Placental epithelial cell (primary cell): ENCODE results near the gene FGF5. TPM values are rescaled to one million over a fixed set of nuclear protein-coding genes. Genes with fewer than 3 reads are reported as not detected.

Experiments
- total RNA-seq: library from RNA; depleted of rRNA; stranded (reverse); fragments of >200 nt; gene quantifications from 2 replicates; pipeline ENCODE4 v1.2.3, GENCODE V29; 2012

FGF5 gene
- under 0.01 TPM in 1 of 2 replicates, not detected in the other for total RNA-seq

DNA sequence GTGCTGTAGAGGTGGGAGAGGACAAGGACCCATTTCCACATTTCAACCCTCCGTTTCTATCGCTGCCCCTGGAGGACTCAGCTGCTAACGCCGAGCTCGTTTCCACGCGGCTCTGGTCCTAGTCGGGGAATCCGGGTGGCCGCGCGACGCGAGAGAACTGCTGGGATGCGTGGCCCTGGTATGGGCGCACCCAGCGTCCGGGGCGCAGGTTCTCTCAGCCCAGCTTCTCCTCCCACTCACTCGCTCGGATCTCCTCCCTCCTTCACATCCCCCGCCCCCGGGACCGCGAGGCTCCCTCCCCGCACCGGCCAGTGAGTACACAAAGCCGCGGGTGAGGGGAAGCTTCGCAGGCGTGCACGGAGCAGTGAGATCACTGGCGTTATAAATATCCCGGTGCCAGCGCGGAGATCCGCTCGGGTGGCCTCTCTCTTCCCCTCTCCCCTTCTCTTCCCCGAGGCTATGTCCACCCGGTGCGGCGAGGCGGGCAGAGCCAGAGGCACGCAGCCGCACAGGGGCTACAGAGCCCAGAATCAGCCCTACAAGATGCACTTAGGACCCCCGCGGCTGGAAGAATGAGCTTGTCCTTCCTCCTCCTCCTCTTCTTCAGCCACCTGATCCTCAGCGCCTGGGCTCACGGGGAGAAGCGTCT lies at the start of gene FGF5:
TSS of gene FGF5 (plus strand) at position 412 of the 649 bp plus-strand sequence. CDS start at position 573, 161 bp downstream.

GRCh38 chr4:80335554-80336358 lies 69.3 kb downstream of the FGF5 start, which contains the start of gene CFAP299:
Gene CFAP299 (plus strand): TSS chr4:80335730.

Other genes with a start within 250 kb of the FGF5 start
- gene ANTXR2, start 193.4 kb upstream of the FGF5 start, total RNA-seq = 20.2 and 26.3 TPM in 2 replicates
- not detected in 2 replicates for gene PRDM8, start 69.2 kb upstream of the FGF5 start, total RNA-seq
- not detected in 2 replicates for gene CFAP299, start 69.1 kb downstream of the FGF5 start, total RNA-seq